Heart left ventricle (tissue), 13 donors: Measurements from ENCODE around the gene RBBP8.

Experiments used
- POLR2A ChIP-seq, 2 donors: fragments of 450-650 bp; IDR thresholded peaks; one replicate each; pipeline ENCODE4 v1.6.1; 2017; ENCODE audit warnings: antibody characterized with exemption in 2 of 2, mild to moderate bottlenecking in 2 of 2, moderate library complexity in 2 of 2
- TF ChIP-seq, protein P1 (sequence below), 12 donors: fragments of 200-600 bp; sonication (generic) in 4 of 12; IDR thresholded peaks; one replicate each; pipeline versions ENCODE4 v1.5.0 to v1.8.0; 2018 to 2022; ENCODE audit warnings: antibody characterized with exemption in 12 of 12, mild to moderate bottlenecking in 5 of 12
- donor health status: ischemic (EF 13 %, LVEDD 7.1; RV severe dilation, severe dysfunction).
- donor health status: DM: no; HTN: yes; CAD: no.
- donor health status: DM: no; HTN: no; CAD: no.
- donor health status: ischemic (EF 25% LVEDD 6.9; RV normal size, moderate dysfunction).
- donor health status: ischemic (EF 25% LVEDD 5.7; RV mildly dilated, moderate dysfunction).
- donor health status: ischemic (EF 35%, LVEDD 5.7; RV mildly dilated, moderate dysfunction).
- donor health status: nonischemic (EF 11% LVEDD 7.7; RV severe dilation, severe dysfunction).
- donor health status: DM: yes; HTN: yes; CAD: no.
- donor health status: PGD.
- donor health status: ischemic (EF 29% LVEDD 5.4; RV normal size, mild dysfunction).
- donor health status: nonischemic (EF 23%, LVEDD 6.1; RV moderate dilation, normal function).

DNA sequence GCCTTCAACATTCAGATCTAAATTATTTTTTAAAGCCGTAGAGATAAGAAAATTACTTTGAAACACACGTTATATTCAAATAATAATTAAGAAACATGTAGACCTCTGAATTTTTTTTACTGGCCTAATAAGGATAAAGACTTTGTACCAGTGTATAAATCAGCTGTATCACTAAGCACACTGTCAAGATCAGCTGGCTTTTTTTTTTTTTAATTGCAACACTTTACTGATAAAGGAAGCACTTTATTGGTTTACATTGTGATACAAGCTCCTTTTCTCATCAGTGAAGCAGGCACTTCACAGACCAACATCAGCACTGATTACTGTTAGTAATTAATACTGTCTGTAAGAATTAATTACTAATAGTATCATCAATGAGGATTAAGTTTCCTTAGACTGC is 88.5 kb downstream of the RBBP8 start:
- TF ChIP-seq, protein P1, sequence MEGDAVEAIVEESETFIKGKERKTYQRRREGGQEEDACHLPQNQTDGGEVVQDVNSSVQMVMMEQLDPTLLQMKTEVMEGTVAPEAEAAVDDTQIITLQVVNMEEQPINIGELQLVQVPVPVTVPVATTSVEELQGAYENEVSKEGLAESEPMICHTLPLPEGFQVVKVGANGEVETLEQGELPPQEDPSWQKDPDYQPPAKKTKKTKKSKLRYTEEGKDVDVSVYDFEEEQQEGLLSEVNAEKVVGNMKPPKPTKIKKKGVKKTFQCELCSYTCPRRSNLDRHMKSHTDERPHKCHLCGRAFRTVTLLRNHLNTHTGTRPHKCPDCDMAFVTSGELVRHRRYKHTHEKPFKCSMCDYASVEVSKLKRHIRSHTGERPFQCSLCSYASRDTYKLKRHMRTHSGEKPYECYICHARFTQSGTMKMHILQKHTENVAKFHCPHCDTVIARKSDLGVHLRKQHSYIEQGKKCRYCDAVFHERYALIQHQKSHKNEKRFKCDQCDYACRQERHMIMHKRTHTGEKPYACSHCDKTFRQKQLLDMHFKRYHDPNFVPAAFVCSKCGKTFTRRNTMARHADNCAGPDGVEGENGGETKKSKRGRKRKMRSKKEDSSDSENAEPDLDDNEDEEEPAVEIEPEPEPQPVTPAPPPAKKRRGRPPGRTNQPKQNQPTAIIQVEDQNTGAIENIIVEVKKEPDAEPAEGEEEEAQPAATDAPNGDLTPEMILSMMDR (IDR thresholded peaks at IDR 0.05): no peak
- TF ChIP-seq POLR2A (IDR thresholded peaks at IDR 0.05): no peak
